ENCODE data around the gene DMRTB1. TPM values are rescaled to one million over a fixed set of nuclear protein-coding genes. Genes with fewer than 3 reads are reported as not detected.

DMRTB1 gene
- total and polyA plus RNA-seq, 2 of the 8 experiments (the other 6 are each of a cell fraction or from before 2014, with no cell fraction given) = 0.06 to 0.35 TPM

GRCh38 chr1:53431805-53432565, 27.2 kb upstream of the DMRTB1 start:
- CTCF ChIA-PET (ENCODE audit: partially characterized antibody) = interaction anchor here (0.6 to 4.9 kb wide), 7 partner anchors 12 to 95 kb away, joined by 3 to 20 read pairs (median 5); no protein-coding TSS in a partner anchor
- peaks cover 15% of the 10 kb centered on the region in 2 experiments for H3K9me3 ChIP-seq (ENCODE audit: insufficient read depth in 2 of 2, low read depth in 1 of 2, low read length in 1 of 2)
- TF ChIP-seq MAX (IDR thresholded peaks at IDR 0.05) = no peak
- no peak for TF ChIP-seq CTCF (IDR thresholded peaks at IDR 0.05; ENCODE audit: control extremely low read depth in 1 of 3, insufficient read depth in 1 of 3, low read depth in 1 of 3, low read length in 3 of 3)
- TF ChIP-seq ZNF274 (IDR thresholded peaks at IDR 0.05; ENCODE audit: borderline replicate concordance, extremely low read depth, low read length) = no peak
- no peak for TF ChIP-seq CBX5 (IDR thresholded peaks at IDR 0.05; ENCODE audit: low read depth, low read length)
- no peak for TF ChIP-seq RAD21 (IDR thresholded peaks at IDR 0.05 in 1 of 2, conservative IDR thresholded peaks at IDR 0.05 in 1 of 2; ENCODE audit: low read depth in 2 of 2, low read length in 2 of 2)
- TF ChIP-seq SAP30 (IDR thresholded peaks at IDR 0.05; ENCODE audit: insufficient read depth, insufficient replicate concordance, low read length) = no peak
- TF ChIP-seq NANOG (IDR thresholded peaks at IDR 0.05; ENCODE audit: insufficient read depth, low read depth, low read length, poor library complexity, severe bottlenecking) = no peak

More at GRCh38 chr1:53431805-53432565, 27.2 kb upstream of the DMRTB1 start:
- Histone ChIP-seq H3K14ac (ENCODE audit: insufficient read length) (no peak overlapping the region), H3K4me1 (replicated peaks in 1 of 4; ENCODE audit: control insufficient read depth in 3 of 4, insufficient read depth in 4 of 4, low read length in 3 of 4) (peaks cover 0 to 13% (median 8%) of the 10 kb centered on the region in 4 experiments; a peak in 4 of 7 replicates), H4K8ac (ENCODE audit: extremely low read depth, insufficient read depth, low read length) (no peak overlapping the region; the same call in 1 of the 2 replicates), H3K56ac (replicated peaks; ENCODE audit: insufficient read length, low read depth, low read length) (no peak overlapping the region), H2BK12ac (ENCODE audit: low read depth, low read length) (0 out of 2 replicates have a peak overlapping the region, but pooled peaks have one; percentile 78), H3K79me1 (ENCODE audit: low read depth, low read length) (no peaks in the 10 kb centered on the region), H4K20me1 (replicated peaks in 1 of 2; ENCODE audit: control insufficient read depth in 1 of 2, insufficient read depth in 2 of 2, low read length in 2 of 2) (no peaks in the 10 kb centered on the region), H2BK20ac (ENCODE audit: low read length) (peak overlapping the region; percentile 84), H3K27ac (ENCODE audit: low read depth, low read length) (no peak overlapping the region; the same call in 1 of the 2 replicates), H3K4ac (replicated peaks; ENCODE audit: insufficient read length, low read depth, low read length) (no peak overlapping the region), H3K18ac (ENCODE audit: extremely low read depth, low read length) (peak overlapping the region; percentile 75; the same call in 1 of the 2 replicates), H3K79me2 (ENCODE audit: control insufficient read depth in 1 of 2, insufficient read depth in 2 of 2, low read length in 2 of 2) (no peaks in the 10 kb centered on the region), H2AK5ac (ENCODE audit: low read depth, low read length) (no peak overlapping the region), H3K36me3 (ENCODE audit: control insufficient read depth in 2 of 4, insufficient read depth in 4 of 4, low read length in 3 of 4) (peaks cover 0 to 4% (median 0%) of the 10 kb centered on the region in 4 experiments; a peak in 2 of 8 replicates), H3K27me3 (replicated peaks in 1 of 4; ENCODE audit: control insufficient read depth in 3 of 4, extremely low read depth in 1 of 4, insufficient read depth in 3 of 4, low read length in 3 of 4) (no peaks in the 10 kb centered on the region), H3K9ac (replicated peaks in 1 of 4; ENCODE audit: extremely low read depth in 1 of 4, low read depth in 3 of 4, low read length in 3 of 4) (no peak overlapping the region), H4K5ac (ENCODE audit: insufficient read length, low read depth, low read length) (peak overlapping the region; percentile 98), H3K23me2 (ENCODE audit: low read depth, low read length) (no peaks in the 10 kb centered on the region), H2BK120ac (replicated peaks; ENCODE audit: low read depth, low read length) (peak overlapping the region; percentile 99), H3K4me3 (ENCODE audit: extremely low read depth in 1 of 4, insufficient read depth in 2 of 4, low read depth in 3 of 4, low read length in 4 of 4) (no peak overlapping the region), H3K4me2 (ENCODE audit: insufficient read depth in 1 of 2, low read depth in 2 of 2, low read length in 2 of 2) (no peak overlapping the region), H2BK5ac (ENCODE audit: low read depth, low read length) (peak overlapping the region; percentile 92; the same call in 1 of the 2 replicates), H3K23ac (ENCODE audit: insufficient read length) (no peak overlapping the region), H2BK15ac (ENCODE audit: low read length) (no peak overlapping the region), H4K91ac (replicated peaks; ENCODE audit: insufficient read length, low read length) (peak overlapping the region; percentile 97), H2AFZ (ENCODE audit: low read length) (no peak overlapping the region)
- FAIRE-seq (no peak), DNase-seq (ENCODE audit: low read depth in 1 of 2, low spot score in 2 of 2) (no peak)
- POLR2A ChIA-PET (ENCODE audit: partially characterized antibody) = interaction anchor here (1.0 to 3.5 kb wide), 5 partner anchors 9 to 106 kb away, joined by 3 to 34 read pairs (median 4); no protein-coding TSS in a partner anchor
- 83% methylated on average over 5 of the region's 5 CpGs; no CpG with 5 or more reads in 1 of the 2 experiments for WGBS, 2 experiments (ENCODE audit: extremely low coverage in 1 of 2, insufficient coverage in 1 of 2, insufficient read length in 1 of 2, insufficient replicate concordance in 2 of 2, low coverage in 1 of 2, low lambda C conversion rate in 2 of 2, missing lambda C conversion rate in 1 of 2)
